HFF-Myc (cell line): ENCODE measurements around the gene FOXRED1.
"Not testable (repeated sequence)": the region's sequence is repeated elsewhere in the genome, so short reads cannot be mapped to it uniquely, and the experiment has no call there.

Experiments used
- DNase-seq: peaks from one replicate; pipeline ENCODE4 v3.0.0-alpha.2; 2011; ENCODE audit warnings: low read depth; ENCODE audit errors: extremely low read depth
- H3K4me3 ChIP-seq: replicated peaks from 2 replicates; pipeline ENCODE4 v1.5.1; 2011; ENCODE audit warnings: low read depth, mild to moderate bottlenecking, control low read depth, low read length
- CTCF ChIP-seq: IDR thresholded peaks from 2 replicates; pipeline ENCODE4 v1.5.1; 2012; ENCODE audit warnings: mild to moderate bottlenecking, low read depth, low read length, control low read depth; ENCODE audit errors: missing control alignments

FOXRED1 gene

GRCh38 chr11:126231725-126232459, 37.1 kb upstream of the FOXRED1 start:
- no peak for TF ChIP-seq CTCF
- H3K4me3 ChIP-seq, result no peak overlapping the region
- DNase-seq, result no peak

DNA sequence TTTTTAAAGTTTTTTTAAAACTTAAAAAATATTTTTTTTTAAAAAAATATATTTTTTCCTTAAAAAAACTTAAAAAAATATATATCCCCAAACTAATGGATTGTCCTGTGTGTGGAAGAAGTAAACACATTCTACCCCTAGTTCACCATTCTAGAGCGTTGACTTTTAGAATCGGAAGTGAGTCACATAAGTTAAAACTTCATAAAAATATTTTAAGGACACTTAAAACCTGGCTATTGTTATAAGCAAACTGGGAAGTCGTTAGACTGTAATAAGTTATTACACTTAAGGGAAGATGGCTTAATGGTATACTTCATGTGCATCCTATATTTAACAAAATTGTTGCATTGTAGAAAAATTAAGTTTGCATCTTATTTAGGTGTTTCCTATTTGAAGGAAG, 36.3 kb upstream of the FOXRED1 start:
- no peak for DNase-seq
- no peak overlapping the region for H3K4me3 ChIP-seq
- no peak for TF ChIP-seq CTCF

DNA sequence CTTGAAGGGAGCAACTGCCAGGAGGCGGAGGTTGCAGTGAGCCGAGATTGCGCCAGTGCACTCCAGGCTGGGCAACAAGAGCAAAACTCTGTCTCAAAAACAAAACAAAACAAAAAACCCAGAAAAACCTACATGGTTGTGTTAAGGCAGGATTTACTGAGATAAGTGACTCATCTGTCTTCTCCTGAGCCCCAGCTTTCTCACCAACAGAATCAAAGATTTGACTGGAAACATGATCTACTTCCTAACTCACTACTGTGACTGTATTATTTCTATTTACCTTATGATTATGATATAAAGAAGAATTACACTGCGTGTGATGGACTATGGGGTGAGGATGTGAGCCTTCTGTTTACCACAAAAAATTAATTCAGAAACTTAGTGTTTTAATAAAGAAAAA, 35.6 kb upstream of the FOXRED1 start:
- no peak for DNase-seq
- no peak overlapping the region for H3K4me3 ChIP-seq
- TF ChIP-seq CTCF, result no peak

- no peak for DNase-seq
- TF ChIP-seq CTCF, result no peak
- no peak overlapping the region for H3K4me3 ChIP-seq
Measured at GRCh38 chr11:126246636-126247035, 22.3 kb upstream of the FOXRED1 start.

DNA sequence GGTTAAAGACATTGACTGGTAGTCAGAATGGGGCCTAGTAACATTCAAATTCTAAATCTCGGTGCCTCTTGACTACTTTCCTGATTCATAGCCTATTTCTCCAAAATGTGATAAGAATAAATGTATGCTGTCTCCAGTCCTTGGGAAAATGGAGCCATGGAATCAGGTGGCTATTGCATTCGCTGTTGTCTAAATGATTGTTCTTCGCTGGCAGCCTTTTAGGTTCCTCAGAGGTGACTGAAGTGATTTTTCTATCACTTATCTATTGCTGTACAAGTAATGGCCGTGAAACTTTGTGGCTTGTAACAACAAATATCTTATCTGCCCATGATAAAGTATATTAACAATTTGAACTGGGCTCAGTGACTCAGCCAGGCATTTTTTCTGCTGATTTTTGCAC, 15.7 kb upstream of the FOXRED1 start:
- DNase-seq, result no peak
- no peak overlapping the region for H3K4me3 ChIP-seq
- TF ChIP-seq CTCF, result no peak

DNA sequence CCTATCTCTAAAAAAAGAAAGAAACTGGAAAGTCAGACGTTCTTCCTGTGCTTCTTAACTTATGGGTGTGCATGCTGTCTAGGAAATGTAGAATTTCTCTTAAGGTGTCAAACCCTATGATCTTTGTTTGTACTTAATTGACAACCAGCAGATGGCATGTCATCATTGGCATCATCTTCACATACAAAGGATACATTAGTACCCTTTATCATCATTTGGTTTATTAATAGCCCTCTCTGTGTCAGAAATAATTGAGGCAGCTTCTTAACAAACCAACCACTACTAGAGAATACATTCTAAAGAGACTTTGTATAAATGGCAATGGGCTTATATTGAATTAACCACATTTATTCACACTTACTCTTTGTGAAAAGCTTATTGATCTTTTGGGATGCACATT, 14.1 kb upstream of the FOXRED1 start:
- no peak overlapping the region for H3K4me3 ChIP-seq
- TF ChIP-seq CTCF, result no peak
- DNase-seq, result no peak

- not testable (repeated sequence) for H3K4me3 ChIP-seq, DNase-seq
Measured at GRCh38 chr11:126255507-126255906, 13.4 kb upstream of the FOXRED1 start.
